HG03060 (cell line): ENCODE measurements around the gene PPP6R2.

Experiments used
- ATAC-seq: cut with Tn5 transposase; IDR thresholded peaks from one replicate; pipeline ENCODE4 v1.9.1; 2021; ENCODE audit warnings: low read depth, moderate number of reproducible peaks; ENCODE audit not compliant: unreplicated experiment

Gene PPP6R2

DNA sequence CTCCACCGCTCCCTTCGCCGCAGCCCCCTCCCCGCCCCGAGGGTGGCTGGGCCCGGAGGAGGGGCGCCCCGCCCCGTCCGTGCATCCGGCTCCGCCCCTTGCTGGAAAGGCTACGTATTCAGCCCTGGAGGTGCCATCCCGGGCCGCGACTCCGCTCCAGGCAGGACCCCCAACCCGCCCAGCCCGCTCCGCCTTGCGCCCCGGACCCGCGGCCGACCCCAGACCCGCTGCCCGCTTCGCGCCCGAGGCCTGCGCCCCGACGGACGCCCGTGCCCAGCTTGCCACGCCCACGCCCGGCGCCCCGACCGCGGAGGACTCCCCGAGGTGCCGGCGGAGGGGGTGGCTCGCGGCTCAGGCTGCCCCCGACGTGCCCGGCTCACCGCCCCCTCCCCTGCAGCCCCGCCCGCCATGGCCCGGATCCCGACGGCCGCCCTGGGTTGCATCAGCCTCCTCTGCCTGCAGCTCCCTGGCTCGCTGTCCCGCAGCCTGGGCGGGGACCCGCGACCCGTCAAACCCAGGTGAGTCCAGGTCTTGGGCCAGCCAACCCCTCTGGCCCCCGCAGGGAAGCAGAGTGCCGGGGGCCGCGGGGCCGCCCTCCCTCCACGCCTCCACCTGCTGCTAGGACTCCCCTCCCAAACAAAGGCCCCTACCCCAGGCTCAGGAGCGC, 138.4 kb downstream of the PPP6R2 start, which contains the start of gene ADM2:
Gene ADM2, plus strand, starts transcription at position 104 of the 667 bp plus-strand sequence. Its CDS starts 305 bp downstream, at position 409.
- ATAC-seq: no peak

DNA sequence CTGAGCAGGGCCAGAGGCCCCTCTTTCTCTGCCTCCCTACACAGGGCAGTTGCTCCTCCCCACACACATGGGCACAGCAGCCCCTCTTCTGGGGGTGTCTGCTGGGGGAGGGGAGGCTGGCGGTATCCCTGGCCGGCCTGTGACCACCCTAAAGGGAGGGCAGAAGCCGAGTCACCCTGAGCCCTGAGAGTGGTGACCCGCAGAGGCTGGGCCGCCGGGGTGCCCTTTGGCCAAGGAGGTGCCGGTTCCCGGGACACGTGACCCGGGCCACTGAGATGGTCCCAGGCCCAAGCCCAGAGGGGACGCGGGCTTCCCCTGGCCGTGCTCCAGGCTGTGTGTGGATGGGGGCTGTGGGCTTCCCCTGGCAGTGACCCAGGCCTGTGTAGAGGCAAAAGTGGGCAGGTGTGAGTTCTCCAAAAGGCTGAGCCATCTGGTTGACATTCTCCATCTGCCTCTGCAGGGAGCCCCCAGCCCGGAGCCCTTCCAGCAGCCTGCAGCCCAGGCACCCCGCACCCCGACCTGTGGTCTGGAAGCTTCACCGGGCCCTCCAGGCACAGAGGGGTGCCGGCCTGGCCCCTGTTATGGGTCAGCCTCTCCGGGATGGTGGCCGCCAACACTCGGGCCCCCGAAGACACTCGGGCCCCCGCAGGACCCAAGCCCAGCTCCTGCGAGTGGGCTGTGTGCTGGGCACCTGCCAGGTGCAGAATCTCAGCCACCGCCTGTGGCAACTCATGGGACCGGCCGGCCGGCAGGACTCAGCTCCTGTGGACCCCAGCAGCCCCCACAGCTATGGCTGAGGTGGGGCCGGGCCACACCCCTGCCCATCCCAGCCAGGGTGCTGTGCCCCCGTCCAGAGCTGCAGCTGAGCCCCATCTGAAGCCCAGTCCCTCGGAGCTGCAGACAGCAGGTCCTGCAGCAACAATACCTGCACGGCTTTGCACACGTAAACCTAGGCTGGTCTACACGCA, 139.3 kb downstream of the PPP6R2 start:
- ATAC-seq: no peak

DNA sequence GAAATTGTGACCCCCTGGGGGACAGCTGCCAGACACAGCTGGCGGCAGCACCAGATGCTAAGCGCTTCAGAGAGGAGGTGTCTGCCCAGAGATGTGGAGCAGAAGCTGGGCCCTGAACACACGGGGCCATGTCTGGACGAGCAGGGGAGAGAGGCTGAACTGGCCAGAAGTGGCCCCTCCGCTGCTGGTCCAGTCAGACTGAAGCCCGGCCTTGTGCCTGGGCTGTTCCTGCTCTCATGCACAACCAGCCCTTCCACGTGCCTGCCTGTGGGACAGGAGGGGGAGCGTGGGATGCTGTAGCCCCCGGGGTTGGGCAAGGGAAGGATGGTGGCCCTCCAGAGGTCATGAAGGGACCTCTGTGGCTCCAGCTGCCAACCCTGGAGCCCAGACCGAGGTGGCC, 140.0 kb downstream of the PPP6R2 start:
- no peak for ATAC-seq

DNA sequence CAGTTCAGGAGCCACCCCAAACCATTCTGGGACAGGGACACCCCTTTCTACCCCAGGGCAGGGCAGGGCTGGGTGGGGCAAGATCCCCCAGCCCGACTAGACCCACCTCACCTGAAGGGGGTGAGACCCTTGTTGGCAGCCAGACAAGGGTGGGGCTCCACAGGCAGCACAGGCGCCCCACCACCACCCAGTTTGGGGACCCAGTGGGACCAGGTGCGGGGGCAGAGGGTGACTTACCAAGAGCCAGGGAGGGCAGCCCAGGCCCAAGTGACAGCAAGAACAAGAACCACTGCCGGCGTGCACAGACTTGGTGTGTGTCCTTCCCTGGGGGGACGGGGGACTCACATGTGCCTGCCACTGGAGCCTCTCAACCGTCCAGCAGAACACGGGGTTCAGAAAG, 140.4 kb downstream of the PPP6R2 start:
- no peak for ATAC-seq

DNA sequence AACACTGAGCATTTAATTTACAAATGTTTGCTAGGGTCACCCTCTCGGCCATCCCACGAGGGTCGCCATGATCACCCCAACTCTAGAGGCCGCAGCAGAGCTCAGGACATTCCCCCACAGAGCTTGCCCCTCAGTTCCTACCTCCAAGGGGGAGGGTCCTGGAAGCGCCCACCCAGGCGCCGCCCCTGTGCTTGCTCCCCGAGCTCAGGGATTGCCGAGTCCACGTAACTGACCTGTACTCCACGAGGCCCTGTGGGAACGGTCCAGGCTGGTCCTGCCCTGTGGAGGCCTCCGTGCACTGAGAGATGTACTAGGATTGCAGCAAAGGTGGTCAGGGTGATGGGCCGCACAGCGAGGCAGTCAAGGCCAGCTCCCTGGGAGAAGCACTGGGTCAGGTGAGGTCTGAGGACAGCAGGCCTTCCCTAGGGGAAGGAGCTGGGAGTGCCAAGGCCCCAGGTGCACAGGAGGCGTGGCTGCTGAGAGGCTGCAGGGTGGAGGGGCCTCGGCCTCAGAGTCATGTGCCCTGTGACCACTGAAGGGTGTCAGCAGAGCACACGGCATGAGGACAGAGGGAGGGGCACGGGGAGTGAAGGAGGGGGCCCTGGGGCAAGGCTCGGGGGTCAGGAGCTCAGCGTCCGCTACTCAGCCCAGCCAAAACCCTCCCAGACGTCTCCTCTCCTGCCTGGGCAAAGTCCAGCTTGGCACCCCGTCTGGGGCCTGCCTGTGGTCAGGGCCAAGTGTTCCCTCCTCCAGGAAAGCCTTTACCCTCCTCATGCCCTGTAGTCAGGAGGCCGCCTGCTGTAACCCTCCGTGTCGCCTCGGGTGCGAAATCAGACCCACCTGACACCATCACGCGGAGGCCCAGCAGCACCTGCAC, 141.1 kb downstream of the PPP6R2 start:
- no peak for ATAC-seq

DNA sequence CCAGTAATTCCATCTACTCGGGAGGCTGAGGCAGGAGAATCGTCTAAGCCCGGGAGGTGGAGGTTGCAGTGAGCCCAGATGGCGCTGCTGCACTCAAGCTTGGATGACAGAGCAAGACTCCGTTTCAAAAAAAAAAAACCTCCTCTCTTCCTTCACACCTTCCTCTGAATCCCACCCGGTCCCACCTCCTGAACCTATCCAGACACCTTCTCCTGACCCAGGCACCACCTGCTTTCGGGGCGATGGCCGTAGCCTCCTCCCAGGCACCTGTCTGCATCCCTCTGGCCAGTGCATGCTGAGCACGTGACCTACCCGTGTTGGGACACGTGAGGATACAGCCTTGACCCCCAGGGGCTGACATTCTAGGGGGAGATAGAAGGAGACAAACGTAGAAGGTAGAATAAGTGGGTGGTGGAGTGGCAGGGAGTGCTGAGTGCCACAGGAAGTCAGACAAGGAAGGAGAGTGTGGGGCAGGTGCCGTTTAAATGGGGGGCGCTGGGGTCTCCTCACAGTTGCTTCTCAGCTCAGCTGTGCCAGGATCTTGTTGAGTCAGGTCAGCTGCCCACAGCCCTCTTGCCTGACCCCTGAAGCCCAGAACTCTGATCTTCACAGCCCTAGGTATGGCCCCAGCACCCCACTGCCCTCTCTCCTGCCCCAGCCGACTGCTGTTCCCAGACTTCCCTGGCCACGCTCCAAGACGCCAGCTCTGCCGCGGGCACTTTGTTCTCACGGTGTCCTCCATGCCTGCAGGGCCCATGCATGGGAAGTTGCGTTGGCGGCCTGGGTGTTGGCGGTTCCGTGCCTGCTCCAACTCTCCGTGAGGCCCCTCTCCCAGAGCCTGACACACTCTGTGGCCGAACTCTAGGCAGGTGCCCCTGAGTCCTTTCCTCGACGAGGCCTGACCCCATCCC, 142.3 kb downstream of the PPP6R2 start:
- ATAC-seq: no peak

DNA sequence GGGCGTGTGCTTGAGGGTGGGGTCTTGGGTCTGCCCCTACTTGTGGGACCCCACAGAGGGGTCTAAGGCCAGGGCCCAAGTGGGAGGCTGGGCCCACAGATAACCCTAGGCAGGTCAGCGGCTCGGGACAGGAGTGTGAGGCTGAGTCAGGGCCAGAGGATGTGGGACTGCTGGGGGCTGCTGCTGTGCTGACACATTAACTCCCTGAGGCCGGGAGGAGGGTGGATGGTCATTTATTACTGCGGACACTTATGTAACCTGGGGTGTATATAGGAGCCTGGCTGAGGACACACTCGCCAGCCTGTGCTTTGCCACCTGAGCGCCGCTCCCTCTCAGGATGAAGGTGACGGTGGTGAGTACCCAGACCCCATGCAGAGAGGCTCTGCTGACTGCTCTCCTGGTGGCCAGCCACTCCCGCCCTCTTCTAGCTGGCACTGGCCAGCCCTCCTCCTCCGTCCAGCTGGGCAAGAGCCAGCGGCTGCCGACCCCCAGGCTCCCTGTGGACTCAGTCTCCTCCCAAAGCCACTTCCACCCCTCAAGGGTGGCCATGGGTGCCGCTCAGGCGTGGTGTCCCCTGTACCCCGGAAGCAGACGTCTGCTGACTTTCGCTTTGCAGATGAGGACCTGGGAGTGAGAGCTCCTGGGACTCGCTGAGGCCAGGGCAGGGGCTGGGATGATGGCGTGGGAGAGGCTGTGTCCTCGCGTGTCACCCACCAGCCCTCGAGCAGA, 143.6 kb downstream of the PPP6R2 start, which contains the start of gene MIOX:
Gene MIOX, plus strand, starts transcription at position 299 of the 729 bp plus-strand sequence. Its CDS starts 39 bp downstream, at position 338.
- no peak for ATAC-seq

DNA sequence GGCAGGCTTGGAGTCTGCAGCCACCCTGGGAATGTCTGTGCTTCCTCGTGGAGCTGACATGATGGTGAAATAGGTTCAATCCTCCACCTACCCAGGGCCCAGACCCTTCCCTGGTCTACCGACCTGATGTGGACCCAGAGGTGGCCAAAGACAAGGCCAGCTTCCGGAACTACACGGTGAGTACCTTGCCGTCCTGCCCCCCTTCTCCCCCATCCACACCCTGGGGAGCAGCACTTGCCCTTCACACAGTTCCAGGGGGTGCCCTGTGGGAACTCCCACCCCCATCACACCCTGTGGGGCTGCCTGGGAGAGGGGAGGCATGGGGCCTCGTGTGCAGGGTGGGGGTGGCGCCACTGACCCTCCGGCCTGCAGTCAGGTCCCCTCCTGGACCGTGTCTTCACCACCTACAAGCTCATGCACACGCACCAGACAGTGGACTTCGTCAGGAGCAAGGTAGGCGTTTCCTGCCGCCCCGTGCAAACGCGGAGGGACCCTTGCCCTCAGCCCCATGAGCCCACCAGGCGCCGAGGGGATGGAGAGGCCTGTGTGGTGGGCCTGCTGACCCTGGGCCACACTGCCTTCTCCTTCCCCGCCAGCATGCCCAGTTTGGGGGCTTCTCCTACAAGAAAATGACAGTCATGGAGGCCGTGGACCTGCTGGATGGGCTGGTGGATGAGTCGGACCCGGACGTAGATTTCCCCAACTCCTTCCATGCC, 144.3 kb downstream of the PPP6R2 start:
- no peak for ATAC-seq

DNA sequence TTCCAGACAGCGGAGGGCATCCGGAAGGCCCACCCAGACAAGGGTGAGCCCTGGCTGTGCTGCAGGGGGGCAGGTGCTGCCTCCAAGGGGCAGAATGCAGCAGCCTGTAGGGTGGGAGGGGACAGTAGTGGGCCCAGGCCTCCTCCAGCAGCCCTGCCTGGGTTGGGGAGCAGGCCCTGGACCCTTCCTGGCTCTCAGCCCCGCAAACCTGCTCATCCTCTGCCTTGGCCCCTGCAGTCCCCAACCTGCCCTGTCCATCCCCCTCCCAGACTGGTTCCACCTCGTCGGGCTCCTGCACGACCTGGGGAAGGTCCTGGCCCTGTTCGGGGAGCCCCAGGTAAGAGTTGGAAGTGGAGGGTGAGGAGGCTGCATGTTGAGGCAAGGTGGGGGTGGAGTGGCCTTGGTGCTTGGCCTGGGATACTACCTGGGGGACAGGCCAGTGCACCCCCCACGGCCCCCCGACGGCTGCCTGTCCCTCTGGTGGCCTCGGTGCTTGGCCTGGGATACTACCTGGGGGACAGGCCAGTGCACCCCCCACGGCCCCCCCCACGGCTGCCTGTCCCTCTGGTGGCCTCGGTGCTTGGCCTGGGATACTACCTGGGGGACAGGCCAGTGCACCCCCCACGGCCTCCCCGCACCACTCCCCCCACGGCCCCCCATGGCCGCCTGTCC, 145.0 kb downstream of the PPP6R2 start:
- no peak for ATAC-seq

DNA sequence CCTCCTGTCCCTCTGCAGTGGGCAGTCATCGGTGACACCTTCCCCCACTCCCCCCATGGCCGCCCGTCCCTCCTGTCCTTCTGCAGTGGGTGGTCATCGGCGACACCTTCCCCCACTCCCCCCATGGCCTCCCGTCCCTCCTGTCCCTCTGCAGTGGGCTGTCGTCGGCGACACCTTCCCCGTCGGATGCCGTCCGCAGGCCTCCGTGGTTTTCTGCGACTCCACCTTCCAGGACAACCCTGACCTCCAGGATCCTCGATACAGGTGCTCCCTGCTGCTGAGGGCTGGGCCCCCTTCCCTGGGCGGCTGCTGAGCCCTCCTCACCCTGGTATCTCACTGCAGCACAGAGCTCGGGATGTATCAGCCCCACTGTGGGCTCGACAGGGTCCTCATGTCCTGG, 145.8 kb downstream of the PPP6R2 start:
- ATAC-seq: no peak

DNA sequence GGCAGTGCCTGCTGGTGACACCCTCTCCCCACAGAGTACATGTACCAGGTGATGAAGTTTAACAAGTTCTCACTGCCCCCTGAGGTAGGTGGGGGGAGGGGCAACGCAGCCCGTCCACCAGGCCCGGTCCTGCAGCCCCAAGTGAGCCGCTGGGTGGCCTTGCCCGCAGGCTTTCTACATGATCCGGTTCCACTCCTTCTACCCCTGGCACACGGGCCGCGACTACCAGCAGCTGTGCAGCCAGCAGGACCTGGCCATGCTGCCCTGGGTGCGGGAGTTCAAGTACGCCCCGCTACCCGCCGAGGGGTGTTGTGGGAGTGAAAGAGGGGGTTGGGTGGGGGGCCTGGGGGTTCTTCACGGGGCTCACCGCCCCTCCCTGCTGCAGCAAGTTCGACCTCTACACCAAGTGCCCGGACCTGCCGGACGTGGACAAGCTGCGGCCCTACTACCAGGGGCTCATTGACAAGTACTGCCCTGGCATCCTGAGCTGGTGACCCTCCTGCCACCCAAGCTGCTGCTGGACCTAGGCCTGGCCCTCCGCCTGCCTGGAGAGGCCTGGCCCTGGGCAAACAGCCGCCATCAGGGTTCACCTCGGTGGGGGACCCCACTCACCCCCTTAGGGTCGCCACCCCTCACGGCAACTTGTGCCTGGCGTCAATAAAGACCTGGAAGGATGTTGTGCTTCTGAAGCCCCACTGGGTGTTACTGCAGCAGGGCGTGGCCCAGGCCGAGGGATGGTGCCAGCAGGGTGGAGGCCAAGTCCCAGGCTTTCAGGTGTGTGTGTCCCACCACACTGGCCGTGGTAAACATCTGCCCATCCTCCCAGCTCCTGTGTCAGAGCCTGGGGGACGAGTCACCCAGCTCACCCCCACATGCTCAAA, 146.5 kb downstream of the PPP6R2 start:
- no peak for ATAC-seq

DNA sequence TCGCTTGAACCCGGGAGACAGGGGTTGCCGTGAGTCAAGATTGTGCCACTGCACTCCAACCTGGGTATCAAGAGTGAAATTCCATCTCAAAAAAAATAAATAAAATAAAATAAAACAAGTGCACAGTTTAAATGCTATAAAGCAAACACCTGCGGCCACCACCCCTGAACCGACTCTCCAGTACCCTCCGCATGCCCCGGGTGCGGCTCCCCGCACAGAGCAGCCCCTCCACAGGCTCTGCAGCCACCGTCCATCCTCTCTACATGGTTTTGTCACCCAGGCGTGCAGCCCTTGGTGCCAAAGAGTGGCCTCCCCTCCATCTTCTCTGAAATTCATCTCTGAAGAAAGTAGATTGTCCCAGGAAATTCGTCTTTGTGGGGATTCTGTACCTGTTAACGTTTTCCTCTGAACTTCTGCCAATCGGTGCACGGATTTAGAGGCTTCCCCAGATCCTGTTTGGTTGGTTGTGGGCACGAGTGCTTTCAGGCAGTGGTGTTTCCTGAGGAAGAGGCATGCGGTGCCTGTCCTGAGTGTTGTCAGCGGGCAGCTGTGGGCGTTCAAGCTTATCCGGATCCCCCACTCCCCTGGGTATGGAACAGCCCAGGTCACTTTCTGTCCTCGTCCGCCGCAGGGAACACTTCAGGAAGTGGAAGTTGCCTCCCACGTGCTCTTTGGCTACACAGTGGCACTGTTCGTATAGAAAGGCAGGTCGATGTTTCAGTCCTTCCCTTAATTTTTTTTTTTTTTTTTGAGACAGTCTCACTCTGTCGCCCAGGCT, 147.6 kb downstream of the PPP6R2 start:
- ATAC-seq: no peak
